CD4-positive, alpha-beta T cell treated with Interleukin-21 for 1 hour (primary cell): ENCODE data around the gene PNMA1.

ENCODE experiments used
- DNase-seq: peaks from one replicate; pipeline ENCODE4 v3.0.0-alpha.2; 2020

Gene PNMA1, protein sequence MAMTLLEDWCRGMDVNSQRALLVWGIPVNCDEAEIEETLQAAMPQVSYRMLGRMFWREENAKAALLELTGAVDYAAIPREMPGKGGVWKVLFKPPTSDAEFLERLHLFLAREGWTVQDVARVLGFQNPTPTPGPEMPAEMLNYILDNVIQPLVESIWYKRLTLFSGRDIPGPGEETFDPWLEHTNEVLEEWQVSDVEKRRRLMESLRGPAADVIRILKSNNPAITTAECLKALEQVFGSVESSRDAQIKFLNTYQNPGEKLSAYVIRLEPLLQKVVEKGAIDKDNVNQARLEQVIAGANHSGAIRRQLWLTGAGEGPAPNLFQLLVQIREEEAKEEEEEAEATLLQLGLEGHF

DNA sequence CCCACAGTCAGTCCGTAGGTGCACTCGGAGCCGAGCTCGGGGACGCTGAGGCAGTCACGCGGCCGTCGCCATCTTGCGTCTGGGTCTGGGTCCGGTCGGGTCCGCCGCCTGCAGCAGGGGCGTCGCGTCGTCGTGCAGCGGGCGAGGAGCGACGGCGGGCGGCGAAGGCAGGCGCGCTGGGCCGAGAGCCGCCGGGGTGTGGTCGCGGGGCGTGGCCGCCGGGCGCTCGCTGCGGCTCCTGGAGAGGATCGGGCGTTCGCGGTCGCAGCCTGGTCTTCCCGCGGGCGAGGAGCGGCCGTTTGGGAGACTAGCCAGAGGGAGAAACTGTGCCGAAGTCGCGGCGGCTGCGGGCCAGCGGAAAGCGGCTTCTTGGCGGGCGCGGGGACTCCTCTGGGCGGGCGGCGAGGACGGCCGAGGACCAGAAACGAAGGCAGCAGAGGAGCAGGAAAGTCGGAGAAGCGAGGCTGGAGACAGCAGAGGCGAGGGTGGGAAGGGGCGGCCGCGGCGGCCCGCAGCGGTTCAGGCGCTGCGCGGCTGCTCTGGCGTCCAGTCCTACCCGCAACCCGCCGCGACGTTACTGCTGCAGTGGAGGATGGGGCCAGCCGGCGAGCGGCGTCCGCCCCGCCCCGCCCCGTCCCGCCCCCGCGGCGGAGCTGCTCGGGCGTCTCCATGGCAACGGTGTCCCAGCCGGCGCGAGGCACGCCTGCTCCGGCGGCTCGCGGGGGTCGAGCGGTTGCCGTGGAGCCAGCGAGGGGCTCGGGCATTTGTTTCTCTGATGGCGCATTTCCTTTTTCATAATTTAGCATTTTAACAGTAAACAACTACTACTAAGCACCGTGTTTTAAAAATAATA lies at the start of gene PNMA1:
PNMA1 (minus strand) TSS at position 582 of the 853 bp plus-strand sequence. CDS start 745 bp downstream, outside the sequence.
- DNase-seq: peak; percentile 86

DNA sequence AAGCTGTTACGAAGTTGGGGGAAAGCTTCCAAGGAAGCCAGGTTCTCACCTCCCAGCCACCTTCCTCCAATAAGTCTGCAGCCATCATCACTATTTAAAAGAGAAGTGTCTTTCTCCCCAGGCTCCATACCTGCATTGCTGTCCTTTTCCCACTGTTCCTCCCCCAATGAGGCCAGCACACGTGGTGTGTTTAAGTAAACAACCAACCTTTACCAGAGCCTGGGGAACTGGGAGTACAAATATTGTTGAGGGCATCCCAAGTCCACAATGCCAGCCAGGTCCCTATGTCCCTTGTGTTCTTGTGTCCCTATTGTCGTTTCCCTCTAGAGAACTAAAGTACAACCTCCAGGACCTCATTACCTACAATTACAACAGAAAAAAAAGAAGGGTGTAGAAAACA lies 49.2 kb upstream of the PNMA1 start:
- no peak for DNase-seq

DNA sequence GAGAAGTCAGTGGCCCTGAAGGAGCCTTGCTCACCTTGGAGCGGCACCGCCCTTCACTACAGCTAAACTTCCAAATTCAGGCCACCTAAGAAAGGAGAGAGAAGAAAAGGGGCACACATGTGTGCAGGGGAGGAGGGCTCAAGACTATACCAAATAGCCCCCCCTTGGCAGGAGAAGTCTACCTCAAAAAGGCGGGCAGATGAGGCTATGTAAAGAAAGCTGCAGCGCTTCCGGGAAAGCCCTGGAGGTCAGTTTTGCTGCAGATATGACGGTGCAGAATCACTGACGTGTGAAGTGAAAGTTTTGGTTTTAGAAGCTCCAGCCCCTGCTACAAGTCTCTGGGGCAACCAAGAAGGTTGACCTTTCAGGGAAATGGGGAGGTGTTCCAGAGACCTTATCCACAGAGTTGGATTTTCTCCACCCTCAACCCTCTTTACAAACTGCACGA lies 48.2 kb upstream of the PNMA1 start:
- DNase-seq: peak; percentile 80

DNA sequence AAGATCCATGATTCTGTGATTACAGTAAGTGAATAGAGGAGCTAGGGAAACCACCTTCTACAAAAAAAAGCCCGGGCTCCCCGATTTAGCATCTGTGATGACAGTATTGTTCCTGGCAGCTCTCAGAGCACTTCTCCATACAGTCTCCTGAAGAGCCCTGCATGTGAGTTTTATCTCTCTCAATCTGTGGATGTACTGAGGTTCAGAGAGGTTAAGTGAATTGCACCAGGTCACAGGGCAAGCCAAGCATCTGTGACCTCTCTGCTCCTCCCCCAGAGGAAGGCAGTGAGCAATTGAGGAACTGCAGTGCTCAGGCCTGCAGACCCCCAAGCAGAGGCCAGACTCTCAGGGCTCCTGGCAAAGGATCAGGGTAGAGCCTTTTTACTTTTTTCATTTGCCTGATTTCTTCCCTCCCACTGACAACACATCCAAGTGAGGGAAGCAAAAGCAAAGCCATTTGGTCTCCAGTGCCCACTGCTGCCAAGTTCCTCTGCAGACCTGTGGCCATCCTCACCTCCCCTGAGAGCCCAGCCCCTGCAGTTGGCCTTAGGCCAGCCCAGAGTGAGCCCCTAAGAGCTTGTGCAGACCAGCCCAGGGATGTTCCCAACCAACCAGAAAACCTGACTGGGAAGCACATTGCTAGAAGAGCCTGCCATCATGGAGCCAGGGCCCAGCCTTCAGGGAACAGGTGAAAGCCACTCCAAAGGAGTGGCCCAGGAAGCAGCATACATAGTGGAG lies 47.6 kb upstream of the PNMA1 start:
- peak; percentile 63 for DNase-seq

DNA sequence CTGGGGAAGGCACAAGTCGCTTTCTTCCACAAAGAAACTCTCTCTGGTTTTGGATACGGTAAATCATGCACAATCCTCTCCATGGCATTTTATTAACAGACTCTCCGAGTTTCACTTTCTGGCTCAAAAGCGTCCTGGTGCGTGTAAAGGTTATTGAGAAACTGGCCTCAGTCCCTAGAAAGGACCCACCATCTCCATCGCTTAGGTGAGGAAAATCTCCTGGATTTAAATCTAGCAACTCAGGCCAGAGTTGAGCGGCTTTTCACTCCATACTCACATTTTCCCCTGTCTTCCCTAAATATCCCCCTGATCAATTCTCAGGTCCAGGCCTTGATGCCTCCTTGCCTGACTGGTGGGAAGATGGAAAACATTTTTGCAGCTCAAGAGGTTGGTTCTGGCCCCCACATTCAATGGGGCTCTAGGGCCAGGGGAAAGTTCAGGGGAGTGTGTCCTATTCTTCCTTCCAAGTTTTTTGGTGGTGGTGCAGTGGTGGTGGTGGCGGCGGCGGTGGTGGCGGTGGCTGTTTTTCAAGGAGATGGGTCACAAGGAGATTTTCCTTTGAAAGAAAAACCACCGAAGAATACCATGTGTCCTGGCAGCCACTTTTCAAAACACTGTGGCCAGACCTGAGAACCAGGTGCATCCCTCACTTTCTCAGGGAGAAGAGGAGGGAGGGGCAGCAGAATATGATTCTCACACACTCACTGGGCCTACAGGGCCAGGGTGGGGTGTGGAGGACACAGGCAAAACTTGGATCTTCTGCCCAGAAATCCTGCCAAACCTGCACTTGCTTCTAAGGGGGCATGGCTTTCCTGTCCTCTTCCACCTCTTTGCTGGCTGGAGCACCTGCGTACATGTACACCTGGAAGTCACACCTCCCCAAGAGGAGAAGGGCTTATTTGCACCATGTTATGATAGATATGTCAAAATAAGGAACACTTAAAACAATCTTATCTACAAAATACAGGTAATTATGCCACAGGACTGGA lies 46.7 kb upstream of the PNMA1 start:
- no peak for DNase-seq

DNA sequence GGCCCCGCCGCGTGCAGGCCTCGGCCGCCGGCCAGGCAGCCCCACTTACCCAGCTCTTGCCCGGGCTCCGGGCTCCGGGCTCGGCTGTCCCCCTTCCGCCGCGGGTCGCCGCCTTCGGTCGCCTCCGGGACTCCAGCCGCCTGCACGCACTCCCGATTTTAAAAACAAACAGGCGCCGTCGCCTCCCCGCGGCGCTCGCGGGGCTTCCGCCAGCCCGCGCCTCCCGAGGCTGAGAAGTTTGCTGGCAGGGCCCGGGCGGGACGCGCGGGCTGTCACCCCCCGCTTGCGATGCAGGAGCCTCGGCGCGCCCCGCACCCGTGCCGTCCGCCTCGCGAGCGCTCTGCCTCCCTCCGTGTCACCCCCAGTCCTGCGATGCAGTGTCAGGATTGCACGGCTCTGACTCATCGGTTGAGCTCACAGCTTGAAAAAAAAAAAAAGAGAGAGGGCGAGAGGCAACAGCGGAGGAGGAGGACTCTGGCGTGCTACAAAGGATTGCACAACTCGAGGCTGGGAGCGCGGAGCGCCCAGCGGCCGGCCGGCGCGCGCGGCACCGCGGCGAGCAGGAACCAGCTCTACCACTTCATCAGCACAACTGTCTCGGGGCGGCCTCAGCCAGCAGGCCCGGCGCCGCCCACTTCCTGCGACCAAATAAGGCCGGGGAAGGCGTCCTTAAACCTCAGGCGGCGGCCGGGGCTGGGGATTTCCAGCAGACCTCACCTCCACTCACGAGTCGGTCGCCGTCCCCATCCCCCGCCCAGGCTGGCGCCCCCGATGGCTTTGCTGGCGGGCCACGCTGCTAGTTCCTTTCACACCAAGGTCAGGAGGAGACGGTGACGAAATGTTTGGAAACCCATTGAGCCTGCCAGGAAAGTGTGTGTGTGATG lies 45.8 kb upstream of the PNMA1 start:
- peak; percentile 97 for DNase-seq

DNA sequence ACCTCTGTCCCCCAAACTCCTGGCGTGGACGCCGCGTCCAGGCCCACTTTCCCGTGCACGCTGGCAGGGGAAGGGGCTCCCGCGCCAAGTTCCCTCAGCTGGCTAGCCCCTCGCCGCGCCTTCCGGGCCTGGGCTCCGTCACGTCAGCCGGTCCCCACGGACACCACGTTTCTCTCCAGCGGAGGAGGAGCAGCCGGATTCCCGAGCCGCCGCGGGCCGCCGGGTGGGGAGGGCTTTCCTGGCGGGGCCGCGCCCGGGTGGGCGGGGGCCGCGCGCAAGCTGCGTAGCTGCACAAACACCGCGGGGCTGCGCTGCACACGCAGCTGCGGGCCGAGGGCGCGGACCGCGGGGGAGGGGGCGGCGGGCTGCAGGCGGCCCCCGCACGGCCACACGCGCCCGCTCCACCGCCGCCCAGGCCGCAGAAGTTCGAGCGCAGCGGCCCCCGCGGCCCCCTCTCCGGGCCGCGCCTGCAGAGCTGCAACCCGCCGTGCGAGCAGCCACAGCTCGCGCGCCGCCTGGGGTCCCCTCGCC lies 45.1 kb upstream of the PNMA1 start:
- peak; percentile 57 for DNase-seq

DNA sequence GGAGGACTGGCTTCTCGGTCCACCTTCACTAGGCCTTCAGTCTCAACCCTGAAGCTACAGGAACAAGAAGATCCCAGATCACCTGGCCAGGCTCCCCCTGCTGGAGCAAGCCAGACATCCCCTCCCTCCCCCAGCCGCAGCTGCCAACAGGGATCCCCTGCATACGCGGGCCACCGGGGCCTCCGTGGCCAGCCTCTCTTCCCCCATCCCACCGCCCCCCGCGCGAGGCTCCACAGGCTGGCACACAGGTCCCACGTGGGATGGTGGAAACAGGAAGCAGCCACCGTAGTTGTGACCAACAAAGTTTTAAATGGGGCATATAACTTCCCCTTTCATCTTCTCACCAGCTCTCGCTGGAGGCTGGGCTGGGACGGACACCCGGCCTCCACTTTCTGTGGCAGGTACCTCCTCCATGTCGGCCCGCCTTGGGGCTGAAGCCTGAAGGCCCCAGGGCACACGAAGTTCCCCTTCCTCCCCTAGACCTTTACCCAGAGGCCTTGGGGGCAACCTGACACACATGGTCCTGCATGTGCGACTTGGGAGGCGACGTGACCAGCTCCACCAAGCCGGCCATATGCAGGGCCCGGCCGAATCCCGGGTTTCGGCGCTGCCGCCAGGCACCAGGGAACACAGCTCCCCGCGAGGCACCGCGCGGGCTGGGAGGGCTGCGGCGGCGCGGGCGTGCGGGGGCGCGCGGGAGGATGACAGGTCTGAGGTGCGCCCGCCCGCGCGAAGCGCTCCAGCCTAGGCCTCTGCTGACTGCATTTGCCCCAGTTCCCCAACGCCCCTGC lies 44.4 kb upstream of the PNMA1 start:
- DNase-seq: peak; percentile 82

DNA sequence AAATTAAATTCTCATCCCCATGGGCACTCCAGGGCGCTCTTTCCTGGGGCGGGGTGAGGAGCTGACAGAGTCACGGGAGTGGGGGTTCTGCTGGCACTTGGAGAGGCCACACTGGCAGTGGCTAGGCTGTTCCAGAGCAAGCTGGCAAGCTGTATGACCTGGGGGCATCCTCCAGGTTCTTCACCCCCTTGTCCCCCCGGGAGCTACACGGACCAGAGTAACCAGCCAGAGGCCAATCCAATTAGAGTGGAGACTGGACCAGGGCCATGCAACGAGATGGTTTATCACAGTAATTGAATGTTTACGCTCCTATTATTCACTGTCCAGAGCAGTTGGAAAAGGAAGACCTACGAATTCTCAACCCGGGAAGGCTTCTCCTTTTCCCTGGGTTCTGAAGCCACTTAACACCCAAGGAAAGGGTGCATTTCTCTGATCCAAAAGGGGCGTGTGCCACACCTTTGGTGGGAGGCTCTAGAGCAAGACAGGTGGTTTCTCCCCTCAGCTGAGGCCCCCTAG lies 43.8 kb upstream of the PNMA1 start:
- no peak for DNase-seq

DNA sequence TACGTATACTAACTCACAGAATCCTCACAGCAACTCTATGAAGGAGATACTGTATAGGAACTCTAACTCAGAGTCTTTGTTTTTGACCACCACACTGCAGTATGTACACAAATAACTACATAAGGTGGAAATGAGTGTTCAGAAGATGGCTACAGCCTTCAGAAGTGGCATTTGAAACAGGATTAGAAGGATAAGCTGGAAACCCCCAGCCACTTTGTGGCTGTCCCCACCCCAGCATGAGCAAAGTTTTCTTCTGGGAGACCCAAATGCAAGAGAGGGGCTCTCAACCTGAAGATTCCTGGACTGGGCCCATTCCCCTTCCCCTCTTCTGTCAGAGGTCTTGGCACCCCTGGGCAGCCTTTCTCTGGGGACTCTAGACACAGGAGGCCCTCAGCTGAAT lies 43.2 kb upstream of the PNMA1 start:
- DNase-seq: no peak

DNA sequence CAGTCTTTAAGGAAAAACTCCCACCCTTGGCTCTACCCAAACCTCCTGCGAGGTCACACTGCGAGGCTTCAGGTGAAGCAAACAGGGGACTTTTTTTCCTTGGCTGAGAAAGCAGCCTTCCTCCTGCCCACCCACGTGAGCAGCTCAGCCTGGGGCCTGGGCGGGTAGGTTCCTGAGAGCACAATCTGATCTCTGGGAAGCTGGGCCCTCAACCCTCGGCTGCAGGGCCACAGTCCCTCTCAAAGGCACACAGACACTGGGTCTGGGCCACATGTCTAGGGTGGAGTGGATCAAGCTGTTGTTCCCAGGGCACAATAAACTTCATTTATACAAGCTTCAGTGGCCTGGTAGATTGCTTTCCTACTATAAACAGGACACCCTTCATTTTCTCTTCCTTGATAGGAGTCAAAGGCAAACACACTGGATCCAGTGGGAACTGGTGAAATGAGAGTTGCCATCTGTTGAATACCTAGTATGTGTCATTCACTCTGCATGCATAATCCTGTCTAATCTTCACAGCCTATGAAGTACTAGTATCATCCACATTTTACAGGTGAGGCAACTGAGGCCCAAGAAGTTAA lies 41.3 kb upstream of the PNMA1 start:
- DNase-seq: no peak

DNA sequence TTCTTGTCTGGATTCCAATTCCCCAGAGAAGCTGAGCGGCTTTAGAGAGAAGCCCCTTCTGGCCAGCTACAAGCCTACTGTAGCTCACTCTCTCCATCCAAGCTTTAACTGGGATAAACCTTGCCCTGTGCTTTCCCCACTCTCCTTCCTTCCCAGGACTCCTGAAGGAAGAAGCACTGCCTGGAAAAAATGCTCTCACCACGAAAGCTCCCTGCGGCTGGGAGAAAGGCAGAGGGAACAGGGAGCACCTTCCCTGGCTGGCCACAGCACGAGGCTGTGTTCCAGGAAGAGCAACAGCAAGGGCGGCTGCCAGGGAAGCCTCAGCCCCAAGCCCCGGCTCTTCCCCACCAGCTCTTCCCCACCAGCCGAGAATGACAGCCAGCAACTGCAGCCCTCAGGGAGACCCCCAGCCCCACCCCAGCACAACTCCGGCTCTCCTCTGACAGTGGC lies 40.8 kb upstream of the PNMA1 start:
- DNase-seq: no peak

DNA sequence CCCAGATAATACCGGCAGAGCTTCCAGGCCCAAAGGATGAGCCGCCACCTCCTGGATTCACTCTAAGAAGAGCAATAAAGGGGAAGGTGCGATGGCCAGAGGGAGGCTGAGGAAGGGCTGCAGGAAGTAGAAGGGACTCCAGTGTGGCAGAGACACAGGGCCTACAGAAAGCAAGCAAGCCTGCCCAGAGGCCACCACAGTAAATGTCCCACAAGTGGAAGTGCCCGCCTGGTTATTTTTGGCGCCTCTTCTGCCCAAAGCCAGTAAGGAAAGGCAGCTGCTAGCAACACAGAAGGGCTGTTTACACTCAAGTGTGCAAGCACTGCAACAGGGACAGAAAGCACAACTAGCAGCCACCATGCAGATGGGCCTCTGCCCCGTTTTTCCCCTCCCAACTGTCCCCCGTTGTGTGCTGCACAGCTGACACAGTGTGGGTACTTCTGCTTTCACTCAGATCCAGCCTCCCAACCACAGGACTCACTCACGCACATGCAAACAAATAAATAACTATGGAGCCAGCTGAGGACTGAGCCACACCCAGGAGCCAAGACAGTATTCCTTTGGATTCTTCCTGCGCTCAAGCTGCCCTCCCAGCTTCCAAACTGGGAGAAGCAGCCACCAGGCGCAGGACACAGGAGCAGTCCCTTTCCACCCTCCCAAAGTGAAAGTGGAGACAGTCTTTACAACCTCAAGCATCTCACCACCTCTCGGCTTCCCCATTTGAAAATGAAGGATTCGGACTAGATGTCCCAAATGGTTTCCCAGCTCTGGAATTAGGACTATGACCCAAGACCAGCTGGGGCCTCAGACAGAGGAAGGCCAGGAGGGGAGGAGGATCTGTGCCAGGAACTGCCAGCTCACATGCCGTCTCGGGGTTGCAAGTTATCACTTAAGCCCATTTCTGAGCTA lies 40.0 kb upstream of the PNMA1 start:
- no peak for DNase-seq

DNA sequence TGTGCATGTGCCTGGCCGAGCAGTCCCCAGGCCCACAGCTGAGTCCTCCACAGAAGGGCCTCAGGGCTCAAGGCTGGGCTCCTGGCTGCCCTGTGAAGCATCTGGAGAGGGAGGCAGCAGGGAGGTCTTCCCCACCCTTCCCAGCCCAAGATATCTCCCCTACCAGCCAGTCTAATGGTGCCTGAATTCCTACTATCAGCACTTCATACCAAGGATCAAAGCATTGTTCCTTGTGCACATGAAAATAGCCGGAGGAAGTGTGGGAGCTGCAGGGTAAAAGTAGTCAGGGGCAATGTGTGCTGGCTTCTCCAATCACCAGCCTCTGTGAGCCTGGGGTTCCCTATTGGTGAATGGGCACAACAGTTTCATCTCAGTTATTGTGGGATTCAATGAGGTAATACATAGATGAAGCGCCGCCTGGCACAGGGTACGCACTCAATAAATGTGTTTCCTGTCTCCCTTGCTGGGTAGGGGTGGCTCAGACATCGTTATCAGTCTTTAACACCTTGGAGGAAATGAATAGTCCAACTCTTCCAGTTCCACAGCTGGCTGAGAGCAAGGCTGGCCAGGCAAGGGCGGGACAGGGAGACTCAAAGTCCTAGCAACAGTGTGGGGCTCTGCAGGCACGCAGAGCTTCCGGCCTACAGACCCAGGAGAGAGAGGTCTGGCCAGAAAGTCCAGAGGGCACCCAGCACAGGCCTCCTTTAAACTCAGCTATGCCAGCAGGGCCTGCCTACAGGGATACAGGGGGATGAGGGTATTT lies 39.1 kb upstream of the PNMA1 start:
- peak; percentile 58 for DNase-seq

DNA sequence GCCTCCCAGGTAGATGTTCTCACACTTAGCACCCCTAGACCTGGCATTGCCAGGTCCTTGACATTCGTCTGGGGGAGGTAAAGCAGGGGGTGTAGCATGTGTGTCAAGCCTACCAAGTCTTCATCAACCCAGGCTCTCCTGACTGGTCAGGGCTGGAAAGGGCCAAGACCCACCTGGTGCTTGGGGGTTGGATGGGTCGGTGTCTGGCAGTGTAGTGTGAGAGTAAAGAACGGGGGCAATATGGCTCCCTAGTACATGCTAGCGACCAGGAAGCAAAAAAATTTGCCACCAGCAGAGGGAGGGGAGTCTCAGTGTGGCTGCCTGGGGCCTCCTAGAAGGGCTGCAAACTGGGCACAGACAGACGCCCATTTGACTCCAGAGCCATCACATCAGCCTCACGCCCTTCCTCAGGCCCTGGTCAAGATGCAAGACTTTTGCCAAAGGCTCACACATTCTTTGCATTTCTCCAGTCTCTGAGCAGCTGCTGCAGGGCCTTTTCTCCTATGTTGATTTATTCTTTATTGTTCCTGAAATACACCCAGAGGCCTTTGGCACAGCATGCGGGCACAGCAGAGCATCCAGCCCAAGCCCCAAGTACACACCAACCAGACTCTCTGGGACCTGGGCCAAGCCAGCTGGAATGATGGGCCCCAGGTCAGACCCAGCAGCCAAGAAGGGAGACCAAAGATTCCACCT lies 38.3 kb upstream of the PNMA1 start:
- DNase-seq: peak; percentile 68

DNA sequence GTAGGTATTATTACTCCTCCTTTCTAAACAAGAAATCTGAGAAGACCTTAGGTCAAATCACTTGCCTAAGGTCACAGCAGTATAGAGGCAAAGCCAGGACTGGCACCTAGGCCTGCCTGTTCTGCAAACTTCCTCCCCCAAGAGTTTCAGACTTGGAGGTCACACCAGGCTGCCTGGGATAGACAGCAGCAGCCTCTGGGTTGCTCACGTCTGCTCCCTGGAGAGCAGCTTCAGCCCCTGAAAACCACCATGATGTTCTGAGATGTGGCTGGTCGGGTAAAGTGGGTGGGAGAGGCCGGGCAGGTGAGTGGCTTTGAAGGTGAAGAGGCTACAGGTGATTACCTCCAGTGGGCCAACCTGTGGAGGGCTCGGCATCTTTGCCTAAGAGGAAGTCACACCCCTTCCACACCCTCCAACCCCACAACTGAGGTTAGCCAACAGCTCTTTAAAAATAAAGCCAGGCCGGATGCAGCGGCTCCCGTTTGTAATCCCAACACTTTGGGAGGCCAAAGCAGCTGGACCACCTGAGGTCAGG lies 37.0 kb upstream of the PNMA1 start:
- DNase-seq: no peak
